Left lung (tissue), 14 donors: ENCODE data around the gene FBLN1. TPM values are rescaled to one million over a fixed set of nuclear protein-coding genes. Genes with fewer than 3 reads are reported as not detected.
A peak's percentile ranks its signal among the peaks of the same experiment; 100 is the strongest.

Experiments used
- ATAC-seq: fragments of 200-7000 bp; cut with Tn5 transposase; one replicate; pipeline ENCODE4 v1.9.1; 2020; ENCODE audit warnings: moderate library complexity
- DNase-seq, 4 donors: peaks; one replicate each; pipeline ENCODE4 v3.0.0-alpha.2; 2013 to 2020
- H3K27ac ChIP-seq, 2 donors: fragments of 200-600 bp; sonication (generic) in 1 of 2; one replicate each; pipeline versions ENCODE4 v1.5.0 to v1.8.0; 2020 to 2021
- H3K27me3 ChIP-seq, 2 donors: fragments of 200-600 bp; sonication (generic) in 1 of 2; one replicate each; pipeline versions ENCODE4 v1.5.0 to v1.8.0; 2020 to 2021
- H3K36me3 ChIP-seq, 2 donors: fragments of 200-600 bp; sonication (generic) in 1 of 2; one replicate each; pipeline versions ENCODE4 v1.5.0 to v1.8.0; 2020 to 2021
- H3K4me1 ChIP-seq, 2 donors: fragments of 200-600 bp; one replicate each; pipeline ENCODE4 v1.8.0; 2021
- H3K4me3 ChIP-seq, 2 donors: fragments of 200-600 bp; sonication (generic) in 1 of 2; one replicate each; pipeline versions ENCODE4 v1.5.0 to v1.8.0; 2020 to 2021; ENCODE audit warnings: mild to moderate bottlenecking in 1 of 2
- H3K9me3 ChIP-seq, 2 donors: fragments of 200-600 bp; sonication (generic) in 1 of 2; one replicate each; pipeline versions ENCODE4 v1.5.0 to v1.8.0; 2020 to 2021
- CTCF ChIP-seq, 2 donors: fragments of 200-600 bp; sonication (generic) in 1 of 2; IDR thresholded peaks; one replicate each; pipeline versions ENCODE4 v1.5.0 to v1.8.0; 2021; ENCODE audit warnings: antibody characterized with exemption in 2 of 2
- intact Hi-C, 2 donors: fragments of 100-400 bp; cut with DNase I; formaldehyde crosslinking; loops; one replicate each; pipeline versions ENCODE4 v1.11.2 to v1.14.2; 2022
- long read RNA-seq, 12 donors: library from polyadenylated mRNA in 2 of 12; unstranded in 2 of 12; transcript quantifications; one replicate each; pipeline ENCODE4 v2.0.0 and lab custom pipeline, GENCODE V29; 2019 to 2026
- polyA plus RNA-seq, 6 donors: library from polyadenylated mRNA; unstranded; fragments of 120-200 nt; gene quantifications; one replicate each; pipeline ENCODE4 v1.2.1, GENCODE V29; 2013; ENCODE audit not compliant: insufficient read length in 6 of 6
- total RNA-seq, 2 donors: library from RNA; stranded (reverse); fragmentation: NEBNext Ultra II Directional; extraction: Animal tissue kit (Norgen Biotek cat#: 25700); gene quantifications; one replicate each; pipeline ENCODE4 v1.2.1, GENCODE V29; 2021
- donor health status: DM: no; HTN: yes; CAD: no.
- donor health status: DM: no; HTN: no; CAD: no.

Gene FBLN1
- 100 to 1,000 TPM; 351 to 447 TPM for total RNA-seq
- polyA plus RNA-seq, result 100 to 1,000 TPM; 287 to 329 (median 305) TPM
- long read RNA-seq, donor 1, transcript FBLN1-201 (15 exons, 2,251 nt), result major isoform, 68 of 357 reads
- long read RNA-seq, donor 1, transcript FBLN1-202 (17 exons, 2,896 nt), result minor isoform, 41 of 357 reads
- long read RNA-seq, donor 1, partial matches to known transcripts, result 243 of 357 reads
- long read RNA-seq, donor 1, other reads (novel, unspliced or antisense), result 5 of 357 reads
- long read RNA-seq, donor 2, transcript FBLN1-201 (15 exons, 2,251 nt), result major isoform, 76 of 161 reads
- long read RNA-seq, donor 2, transcript FBLN1-202 (17 exons, 2,896 nt), result minor isoform, 43 of 161 reads
- long read RNA-seq, donor 2, partial matches to known transcripts, result 36 of 161 reads
- long read RNA-seq, donor 2, other reads (novel, unspliced or antisense), result 5 of 161 reads
- long read RNA-seq, donor 3, transcript FBLN1-202 (17 exons, 2,896 nt), result minor isoform, 51 of 272 reads
- long read RNA-seq, donor 3, transcript FBLN1-201 (15 exons, 2,251 nt), result major isoform, 74 of 272 reads
- long read RNA-seq, donor 3, partial matches to known transcripts, result 134 of 272 reads
- long read RNA-seq, donor 3, other reads (novel, unspliced or antisense), result 13 of 272 reads
- long read RNA-seq, donor 4, transcript FBLN1-201 (15 exons, 2,251 nt), result major isoform, 238 of 389 reads
- long read RNA-seq, donor 4, transcript FBLN1-202 (17 exons, 2,896 nt), result minor isoform, 105 of 389 reads
- long read RNA-seq, donor 4, partial matches to known transcripts, result 21 of 389 reads
- long read RNA-seq, donor 4, other reads (novel, unspliced or antisense), result 24 of 389 reads
- long read RNA-seq, donor 5, transcript FBLN1-202 (17 exons, 2,896 nt), result minor isoform, 36 of 129 reads
- long read RNA-seq, donor 5, transcript FBLN1-201 (15 exons, 2,251 nt), result major isoform, 56 of 129 reads
- long read RNA-seq, donor 5, partial matches to known transcripts, result 35 of 129 reads
- long read RNA-seq, donor 5, other reads (novel, unspliced or antisense), result 0 of 129 reads
- long read RNA-seq, donor 6, transcript FBLN1-202 (17 exons, 2,896 nt), result minor isoform, 30 of 74 reads
- long read RNA-seq, donor 6, transcript FBLN1-201 (15 exons, 2,251 nt), result major isoform, 39 of 74 reads
- long read RNA-seq, donor 6, partial matches to known transcripts, result 0 of 74 reads
- long read RNA-seq, donor 6, other reads (novel, unspliced or antisense), result 5 of 74 reads
- long read RNA-seq, donor 7, transcript FBLN1-201 (15 exons, 2,251 nt), result major isoform, 22 of 142 reads
- long read RNA-seq, donor 7, transcript FBLN1-202 (17 exons, 2,896 nt), result minor isoform, 11 of 142 reads
- long read RNA-seq, donor 7, partial matches to known transcripts, result 109 of 142 reads
- long read RNA-seq, donor 7, other reads (novel, unspliced or antisense), result 0 of 142 reads
- long read RNA-seq, donor 8, transcript FBLN1-201 (15 exons, 2,251 nt), result major isoform, 59 of 140 reads
- long read RNA-seq, donor 8, transcript FBLN1-202 (17 exons, 2,896 nt), result minor isoform, 37 of 140 reads
- long read RNA-seq, donor 8, partial matches to known transcripts, result 44 of 140 reads
- long read RNA-seq, donor 8, other reads (novel, unspliced or antisense), result 0 of 140 reads
- long read RNA-seq, donor 9, result 0 reads
- long read RNA-seq, donor 10, transcript FBLN1-201 (15 exons, 2,251 nt), result major isoform, 103 of 210 reads
- long read RNA-seq, donor 10, transcript FBLN1-202 (17 exons, 2,896 nt), result minor isoform, 54 of 210 reads
- long read RNA-seq, donor 10, partial matches to known transcripts, result 27 of 210 reads
- long read RNA-seq, donor 10, other reads (novel, unspliced or antisense), result 25 of 210 reads
- long read RNA-seq, donor 11, transcript FBLN1-201 (15 exons, 2,251 nt), result major isoform, 12 of 28 reads
- long read RNA-seq, donor 11, partial matches to known transcripts, result 12 of 28 reads
- long read RNA-seq, donor 11, other reads (novel, unspliced or antisense), result 0 of 28 reads
- long read RNA-seq, donor 12, transcript FBLN1-201 (15 exons, 2,251 nt), result major isoform, 46 of 217 reads
- long read RNA-seq, donor 12, transcript FBLN1-202 (17 exons, 2,896 nt), result minor isoform, 25 of 217 reads
- long read RNA-seq, donor 12, partial matches to known transcripts, result 146 of 217 reads
- long read RNA-seq, donor 12, other reads (novel, unspliced or antisense), result 0 of 217 reads

- Histone ChIP-seq H3K4me3 (peak within 1 kb of the TSS; percentile 40 to 44), H3K27ac (peak within 1 kb of the TSS; percentile 53 to 70), H3K4me1 (peaks cover 0 to 6% of the 10 kb centered on the region in 2 donors), H3K9me3 (no peaks in the 10 kb centered on the region), H3K36me3 (no peaks in the 10 kb centered on the region), H3K27me3 (peaks cover 15 to 74% of the 10 kb centered on the region in 2 donors)
- intact Hi-C loops, result no loop called here
- ATAC-seq (peak; percentile 76), DNase-seq (peak in 3 of 4 donors; percentile 72 to 77 (median 75))
- TF ChIP-seq CTCF (IDR thresholded peaks at IDR 0.05), result no peak
Measured at GRCh38 chr22:45502215-45503049, at the start of gene FBLN1. TSS of gene FBLN1 (plus strand) at chr22:45502883. CDS start at chr22:45502986, 103 bp downstream.

GRCh38 chr22:45453764-45454163, 48.9 kb upstream of the FBLN1 start:
- no peak for TF ChIP-seq CTCF (IDR thresholded peaks at IDR 0.05)
- Histone ChIP-seq H3K4me3 (no peak overlapping the region), H3K27me3 (no peaks in the 10 kb centered on the region), H3K4me1 (no peaks in the 10 kb centered on the region), H3K36me3 (no peaks in the 10 kb centered on the region), H3K9me3 (no peaks in the 10 kb centered on the region), H3K27ac (no peak overlapping the region)
- DNase-seq (no peak), ATAC-seq (no peak)
- intact Hi-C loops, result no loop called here

GRCh38 chr22:45454275-45454674, 48.4 kb upstream of the FBLN1 start:
- Histone ChIP-seq H3K4me3 (no peak overlapping the region), H3K36me3 (no peaks in the 10 kb centered on the region), H3K4me1 (no peaks in the 10 kb centered on the region), H3K27me3 (no peaks in the 10 kb centered on the region), H3K27ac (no peak overlapping the region), H3K9me3 (no peaks in the 10 kb centered on the region)
- no peak for TF ChIP-seq CTCF (IDR thresholded peaks at IDR 0.05)
- ATAC-seq (no peak), DNase-seq (no peak)
- intact Hi-C loops, result no loop called here
